ENCODE data around the gene PDK4. TPM values are rescaled to one million over a fixed set of nuclear protein-coding genes. Genes with fewer than 3 reads are reported as not detected.
A peak's percentile ranks its signal among the peaks of the same experiment; 100 is the strongest.

PDK4 gene
- polyA plus RNA-seq (2012; ENCODE audit: low read depth, missing spikeins), result not detected

DNA sequence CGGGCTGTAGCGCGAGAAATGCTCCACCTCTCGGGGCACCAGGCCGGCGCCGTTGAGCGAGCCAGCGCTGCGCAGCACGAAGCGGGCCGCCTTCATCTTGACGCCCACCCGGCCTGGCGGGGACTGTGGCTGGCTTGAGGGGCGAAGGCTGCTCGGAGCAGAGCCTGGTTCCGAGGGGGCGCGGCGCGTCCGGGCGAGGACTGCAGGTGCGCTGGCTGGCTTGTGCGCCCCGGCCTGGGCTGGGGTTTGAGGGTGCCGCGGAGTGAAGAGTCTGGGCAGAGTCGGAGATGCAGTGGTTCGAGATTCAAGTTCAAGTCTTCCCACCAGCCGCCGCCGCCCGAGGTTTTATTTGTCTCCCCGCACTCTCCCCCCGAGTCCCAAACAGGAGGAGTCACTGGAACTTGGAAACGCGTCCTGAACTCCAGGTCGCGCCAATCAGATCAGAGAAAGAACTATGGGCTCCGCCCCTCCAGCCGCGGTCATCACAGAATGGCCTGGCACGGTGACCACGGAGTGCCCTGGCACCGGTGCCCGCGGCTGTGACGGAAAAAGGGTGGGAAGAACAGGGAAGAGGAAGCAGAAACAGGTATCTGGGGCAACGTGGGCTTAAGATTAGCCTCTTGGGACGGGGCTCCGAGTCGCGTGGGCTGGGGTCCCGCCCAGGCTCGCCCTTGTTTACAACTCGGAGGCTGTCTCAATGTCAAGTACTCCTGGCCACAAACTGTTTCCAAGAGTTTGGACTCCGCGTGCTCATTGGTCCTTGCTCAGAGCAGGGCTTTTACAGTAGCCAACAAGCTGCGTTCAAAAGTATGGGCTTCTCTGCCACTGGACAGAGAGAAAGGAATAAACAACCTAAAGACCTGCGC is at the start of gene PDK4:
Gene PDK4 (minus strand): TSS at position 319 of the 866 bp plus-strand sequence. CDS start 223 bp downstream, at position 96.
- TF ChIP-seq POLR2A (IDR thresholded peaks at IDR 0.05; ENCODE audit: low read depth, low read length) (no peak), POU2F2 (IDR thresholded peaks at IDR 0.05; ENCODE audit: low read depth, low read length) (no peak), POLR2AphosphoS5 (IDR thresholded peaks at IDR 0.05; ENCODE audit: low read depth, low read length) (no peak)
- FAIRE-seq (no peak), DNase-seq (ENCODE audit: insufficient read length, low spot score) (no peak)

DNA sequence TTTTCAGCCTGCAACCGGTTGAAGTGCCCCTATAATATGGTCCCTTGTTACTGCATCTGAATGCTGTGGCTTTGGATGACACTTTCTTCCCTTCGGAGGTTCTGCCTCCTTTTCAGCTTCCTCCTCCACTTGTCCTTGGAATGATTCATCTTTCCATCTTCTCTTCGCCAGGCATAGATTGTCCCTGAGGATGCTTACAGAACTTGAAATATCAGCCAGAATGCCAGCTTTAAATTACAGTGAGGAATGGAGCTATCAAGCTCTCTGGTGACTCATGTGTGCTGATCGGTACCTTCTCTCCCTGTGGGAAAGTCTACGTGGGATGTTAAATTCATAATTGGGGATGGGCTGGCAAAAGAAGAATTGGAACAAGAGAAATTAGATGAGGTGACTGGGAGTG is 45.9 kb upstream of the PDK4 start:
- no peak for TF ChIP-seq POU2F2 (IDR thresholded peaks at IDR 0.05; ENCODE audit: low read depth, low read length)
- no peak for TF ChIP-seq SPI1 (IDR thresholded peaks at IDR 0.05; ENCODE audit: low read depth, low read length)
- TF ChIP-seq POLR2A (IDR thresholded peaks at IDR 0.05; ENCODE audit: low read depth, low read length), result no peak
- no peak for TF ChIP-seq PAX5 (IDR thresholded peaks at IDR 0.05; ENCODE audit: insufficient read depth, low read length, severe bottlenecking)
- TF ChIP-seq POLR2AphosphoS5 (IDR thresholded peaks at IDR 0.05; ENCODE audit: low read depth, low read length), result no peak
- no peak for TF ChIP-seq TAF1 (IDR thresholded peaks at IDR 0.05; ENCODE audit: low read depth, low read length)
- no peak for FAIRE-seq
- no peak for DNase-seq (ENCODE audit: insufficient read length, low spot score)

DNA sequence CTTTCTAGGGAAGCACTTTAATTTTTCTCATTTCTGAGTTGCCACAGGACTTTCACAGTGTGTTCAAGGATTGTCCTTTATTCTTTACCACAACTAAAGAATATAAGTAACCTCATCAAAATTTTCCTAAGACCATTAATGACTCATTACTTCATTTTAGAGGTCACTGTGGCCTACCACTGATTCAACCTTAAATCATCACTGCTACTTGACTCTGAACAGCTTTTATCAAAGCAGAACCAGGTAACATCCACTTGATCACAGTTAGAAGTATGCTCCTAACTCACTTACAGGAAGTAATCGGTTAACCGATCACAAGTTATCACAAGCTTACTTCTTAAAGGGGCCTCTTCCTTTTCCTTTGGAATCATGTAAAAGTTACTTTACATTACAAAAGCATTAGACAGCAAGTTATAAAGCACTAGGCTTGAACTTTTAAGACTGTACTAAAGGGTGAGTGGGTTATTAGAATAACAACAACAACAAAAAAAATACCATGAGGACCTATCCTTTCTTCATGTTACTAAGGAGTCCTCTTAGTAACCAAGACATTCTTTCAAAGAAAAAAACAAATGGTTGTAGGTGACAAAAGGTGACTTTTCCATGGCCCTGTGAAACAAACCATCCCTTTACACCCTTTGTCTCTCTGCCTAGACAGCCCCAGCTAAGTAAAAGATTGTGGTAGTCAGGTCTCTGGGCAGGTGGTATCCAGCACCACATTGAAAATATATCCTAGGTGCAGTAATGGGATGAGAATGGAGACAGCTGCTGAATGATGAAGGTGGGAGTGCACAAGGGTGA is 40.0 kb upstream of the PDK4 start:
- TF ChIP-seq POLR2A (IDR thresholded peaks at IDR 0.05; ENCODE audit: low read depth, low read length) (no peak), POU2F2 (IDR thresholded peaks at IDR 0.05; ENCODE audit: low read depth, low read length) (no peak), POLR2AphosphoS5 (IDR thresholded peaks at IDR 0.05; ENCODE audit: low read depth, low read length) (no peak), TAF1 (IDR thresholded peaks at IDR 0.05; ENCODE audit: low read depth, low read length) (no peak), SPI1 (IDR thresholded peaks at IDR 0.05; ENCODE audit: low read depth, low read length) (no peak), PAX5 (IDR thresholded peaks at IDR 0.05; ENCODE audit: insufficient read depth, low read length, severe bottlenecking) (no peak)
- peak; percentile 5 for FAIRE-seq
- no peak for DNase-seq (ENCODE audit: insufficient read length, low spot score)

DNA sequence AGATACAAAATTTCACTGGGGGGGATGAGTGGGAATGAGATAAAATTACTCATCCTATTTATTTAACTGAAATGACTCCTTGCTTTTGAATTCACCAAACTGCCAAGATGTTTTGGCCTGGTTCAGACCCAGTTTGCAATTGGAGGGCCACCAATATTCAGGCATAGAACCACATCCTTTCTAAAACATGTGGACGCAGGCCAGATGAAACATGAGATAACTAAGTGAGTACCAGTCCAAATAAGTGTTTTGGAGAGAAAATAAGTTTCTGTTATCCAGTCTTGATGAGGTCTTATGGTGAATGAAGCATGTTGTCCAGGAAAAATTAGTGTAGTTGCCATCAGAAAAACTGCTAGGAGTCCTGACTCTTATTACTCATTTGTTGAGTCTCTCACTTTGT is 36.3 kb upstream of the PDK4 start:
- no peak for FAIRE-seq
- no peak for TF ChIP-seq TAF1 (IDR thresholded peaks at IDR 0.05; ENCODE audit: low read depth, low read length)
- TF ChIP-seq PAX5 (IDR thresholded peaks at IDR 0.05; ENCODE audit: insufficient read depth, low read length, severe bottlenecking), result no peak
- TF ChIP-seq POU2F2 (IDR thresholded peaks at IDR 0.05; ENCODE audit: low read depth, low read length), result no peak
- TF ChIP-seq POLR2A (IDR thresholded peaks at IDR 0.05; ENCODE audit: low read depth, low read length), result no peak
- no peak for TF ChIP-seq POLR2AphosphoS5 (IDR thresholded peaks at IDR 0.05; ENCODE audit: low read depth, low read length)
- no peak for TF ChIP-seq SPI1 (IDR thresholded peaks at IDR 0.05; ENCODE audit: low read depth, low read length)
- DNase-seq (ENCODE audit: insufficient read length, low spot score), result no peak

DNA sequence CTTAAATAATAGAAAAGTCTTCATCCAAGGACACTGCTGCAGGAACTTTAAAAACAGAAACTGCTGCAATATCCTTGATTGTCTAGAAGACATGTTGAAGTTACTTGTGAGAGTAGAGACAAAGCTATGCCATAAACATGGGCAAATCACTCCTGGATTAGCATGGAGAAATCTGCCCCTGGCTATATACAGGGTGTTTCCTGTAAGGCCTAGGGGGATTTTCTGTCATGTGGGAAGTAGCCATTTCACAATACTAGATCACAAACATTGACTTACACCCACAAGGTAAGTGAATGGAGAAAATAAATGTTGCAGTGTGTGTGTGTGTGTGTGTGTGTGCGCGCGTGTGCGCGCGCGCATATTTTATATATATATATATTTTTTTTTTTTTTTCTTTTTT is 35.2 kb upstream of the PDK4 start:
- no peak for TF ChIP-seq POU2F2 (IDR thresholded peaks at IDR 0.05; ENCODE audit: low read depth, low read length)
- no peak for TF ChIP-seq PAX5 (IDR thresholded peaks at IDR 0.05; ENCODE audit: insufficient read depth, low read length, severe bottlenecking)
- TF ChIP-seq POLR2AphosphoS5 (IDR thresholded peaks at IDR 0.05; ENCODE audit: low read depth, low read length), result no peak
- TF ChIP-seq SPI1 (IDR thresholded peaks at IDR 0.05; ENCODE audit: low read depth, low read length), result no peak
- TF ChIP-seq TAF1 (IDR thresholded peaks at IDR 0.05; ENCODE audit: low read depth, low read length), result no peak
- no peak for TF ChIP-seq POLR2A (IDR thresholded peaks at IDR 0.05; ENCODE audit: low read depth, low read length)
- DNase-seq (ENCODE audit: insufficient read length, low spot score) (no peak), FAIRE-seq (no peak)

DNA sequence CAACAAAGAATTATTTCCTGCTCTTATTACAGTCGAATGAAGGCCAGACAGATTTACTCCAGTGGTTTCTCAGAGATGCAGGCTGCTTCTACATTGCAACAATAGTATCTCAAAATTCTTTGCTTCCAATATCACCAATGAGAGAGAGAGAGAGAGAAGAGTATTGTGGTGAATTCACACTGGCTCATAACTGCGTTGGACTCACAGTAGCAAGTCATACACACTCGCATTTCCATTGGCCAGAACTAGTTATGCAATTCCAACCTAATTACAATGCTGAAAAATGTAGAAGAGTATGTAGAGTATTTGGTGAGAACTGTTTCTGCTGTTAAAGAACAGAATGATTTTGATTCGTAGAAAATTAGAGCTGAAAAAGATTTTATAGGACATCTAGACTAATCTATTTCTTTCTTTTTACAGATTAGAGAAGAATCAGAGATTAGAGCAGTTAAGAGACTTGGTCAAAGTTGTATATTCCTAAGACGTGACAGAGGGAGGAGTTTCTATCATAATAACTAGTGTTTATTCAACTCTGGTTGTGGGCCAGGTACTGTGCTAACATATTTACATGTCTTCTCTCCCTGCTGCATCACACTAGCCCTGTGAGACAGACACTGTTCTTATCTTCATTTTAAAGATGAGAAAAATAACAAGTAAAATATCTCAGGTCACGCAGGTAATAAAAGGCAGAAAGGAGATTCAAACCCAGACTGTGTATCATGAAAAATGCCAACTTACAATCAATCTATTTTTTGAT is 34.6 kb upstream of the PDK4 start:
- no peak for TF ChIP-seq POLR2AphosphoS5 (IDR thresholded peaks at IDR 0.05; ENCODE audit: low read depth, low read length)
- DNase-seq (ENCODE audit: insufficient read length, low spot score), result no peak
- no peak for FAIRE-seq

DNA sequence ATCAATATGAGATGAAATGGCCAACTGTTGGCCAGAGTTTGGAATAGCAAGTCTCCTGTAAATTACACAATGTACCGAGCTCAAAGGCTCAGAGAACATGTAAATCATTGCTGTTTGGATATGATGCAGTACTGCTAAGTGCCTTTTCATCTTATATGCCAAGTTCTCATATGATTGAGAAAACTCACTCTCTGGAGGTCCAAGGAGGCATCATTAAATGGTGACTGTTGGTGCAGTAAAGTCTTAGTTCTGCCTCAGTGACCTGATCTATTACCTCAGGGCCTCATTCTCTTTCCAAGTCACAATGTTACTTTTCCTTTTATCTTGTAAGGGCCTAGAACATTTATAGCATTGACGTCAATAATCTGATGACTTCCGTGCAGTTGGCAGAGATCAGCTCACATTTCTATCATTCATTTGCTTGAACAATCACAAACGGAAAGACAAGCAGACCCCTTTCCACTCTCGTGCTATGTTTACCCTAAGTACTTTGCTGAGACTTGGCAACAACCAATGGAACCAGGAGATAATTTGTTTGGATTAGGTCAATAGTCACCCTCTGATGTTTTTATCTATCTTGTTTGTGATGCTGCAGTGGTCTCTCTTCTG is 32.6 kb upstream of the PDK4 start:
- DNase-seq (ENCODE audit: insufficient read length, low spot score), result no peak
- no peak for FAIRE-seq
- no peak for TF ChIP-seq POLR2AphosphoS5 (IDR thresholded peaks at IDR 0.05; ENCODE audit: low read depth, low read length)
- TF ChIP-seq TAF1 (IDR thresholded peaks at IDR 0.05; ENCODE audit: low read depth, low read length), result no peak
- no peak for TF ChIP-seq POU2F2 (IDR thresholded peaks at IDR 0.05; ENCODE audit: low read depth, low read length)
- TF ChIP-seq PAX5 (IDR thresholded peaks at IDR 0.05; ENCODE audit: insufficient read depth, low read length, severe bottlenecking), result no peak
- no peak for TF ChIP-seq SPI1 (IDR thresholded peaks at IDR 0.05; ENCODE audit: low read depth, low read length)
- TF ChIP-seq POLR2A (IDR thresholded peaks at IDR 0.05; ENCODE audit: low read depth, low read length), result no peak

DNA sequence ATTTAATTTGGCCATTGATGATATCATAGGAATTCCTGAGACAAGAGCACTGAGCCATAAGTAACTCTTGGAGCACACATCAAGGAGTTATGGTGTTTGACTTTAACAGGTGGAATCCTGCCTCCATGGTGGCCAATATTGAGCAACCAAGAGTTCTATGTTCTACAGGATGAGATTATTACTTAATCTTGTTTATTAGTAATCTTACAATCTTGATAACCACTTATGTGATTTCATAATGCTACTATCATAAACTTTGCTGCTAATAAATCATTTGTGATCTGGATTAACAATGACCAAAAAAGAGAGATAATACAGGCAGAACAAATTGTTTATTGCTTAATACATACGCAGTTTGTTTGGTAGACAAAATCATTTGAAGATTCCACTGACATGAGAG is 27.5 kb upstream of the PDK4 start:
- TF ChIP-seq PAX5 (IDR thresholded peaks at IDR 0.05; ENCODE audit: insufficient read depth, low read length, severe bottlenecking), result no peak
- TF ChIP-seq POLR2A (IDR thresholded peaks at IDR 0.05; ENCODE audit: low read depth, low read length), result no peak
- no peak for TF ChIP-seq TAF1 (IDR thresholded peaks at IDR 0.05; ENCODE audit: low read depth, low read length)
- TF ChIP-seq POU2F2 (IDR thresholded peaks at IDR 0.05; ENCODE audit: low read depth, low read length), result no peak
- TF ChIP-seq SPI1 (IDR thresholded peaks at IDR 0.05; ENCODE audit: low read depth, low read length), result no peak
- TF ChIP-seq POLR2AphosphoS5 (IDR thresholded peaks at IDR 0.05; ENCODE audit: low read depth, low read length), result no peak
- FAIRE-seq, result no peak
- DNase-seq (ENCODE audit: insufficient read length, low spot score), result no peak

DNA sequence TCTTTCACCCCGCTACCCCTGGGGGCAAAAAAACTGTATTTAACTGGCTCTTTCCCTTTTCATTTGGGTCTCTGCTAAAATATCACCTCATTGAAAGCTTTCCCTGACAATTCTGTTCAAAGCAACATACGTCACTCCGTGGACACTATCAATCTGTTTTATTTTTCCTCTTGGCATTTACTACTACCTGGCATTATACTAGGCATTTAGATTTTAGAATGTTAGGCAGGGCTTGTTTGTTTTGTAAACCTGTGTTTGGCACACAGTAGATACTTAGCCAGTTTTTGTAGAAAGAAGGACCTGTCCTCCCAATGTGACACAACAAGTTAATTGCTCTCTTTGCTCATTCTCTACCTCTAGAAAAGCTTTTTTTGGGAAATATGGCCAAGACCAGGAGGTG is 26.5 kb upstream of the PDK4 start:
- DNase-seq (ENCODE audit: insufficient read length, low spot score) (no peak), FAIRE-seq (no peak)
- TF ChIP-seq PAX5 (IDR thresholded peaks at IDR 0.05; ENCODE audit: insufficient read depth, low read length, severe bottlenecking), result no peak
- no peak for TF ChIP-seq TAF1 (IDR thresholded peaks at IDR 0.05; ENCODE audit: low read depth, low read length)
- TF ChIP-seq SPI1 (IDR thresholded peaks at IDR 0.05; ENCODE audit: low read depth, low read length), result no peak
- no peak for TF ChIP-seq POU2F2 (IDR thresholded peaks at IDR 0.05; ENCODE audit: low read depth, low read length)
- TF ChIP-seq POLR2A (IDR thresholded peaks at IDR 0.05; ENCODE audit: low read depth, low read length), result no peak
- no peak for TF ChIP-seq POLR2AphosphoS5 (IDR thresholded peaks at IDR 0.05; ENCODE audit: low read depth, low read length)

Data from GM12891 (cell line).